ENCODE data around the gene SNX1. TPM values are rescaled to one million over a fixed set of nuclear protein-coding genes. Genes with fewer than 3 reads are reported as not detected.
A peak's percentile ranks its signal among the peaks of the same experiment; 100 is the strongest.

SNX1 gene
- total and polyA plus RNA-seq, 2 of the 13 experiments (the other 11 are each of a cell fraction or from before 2014, with no cell fraction given) = 29.3 to 60.1 TPM

DNA sequence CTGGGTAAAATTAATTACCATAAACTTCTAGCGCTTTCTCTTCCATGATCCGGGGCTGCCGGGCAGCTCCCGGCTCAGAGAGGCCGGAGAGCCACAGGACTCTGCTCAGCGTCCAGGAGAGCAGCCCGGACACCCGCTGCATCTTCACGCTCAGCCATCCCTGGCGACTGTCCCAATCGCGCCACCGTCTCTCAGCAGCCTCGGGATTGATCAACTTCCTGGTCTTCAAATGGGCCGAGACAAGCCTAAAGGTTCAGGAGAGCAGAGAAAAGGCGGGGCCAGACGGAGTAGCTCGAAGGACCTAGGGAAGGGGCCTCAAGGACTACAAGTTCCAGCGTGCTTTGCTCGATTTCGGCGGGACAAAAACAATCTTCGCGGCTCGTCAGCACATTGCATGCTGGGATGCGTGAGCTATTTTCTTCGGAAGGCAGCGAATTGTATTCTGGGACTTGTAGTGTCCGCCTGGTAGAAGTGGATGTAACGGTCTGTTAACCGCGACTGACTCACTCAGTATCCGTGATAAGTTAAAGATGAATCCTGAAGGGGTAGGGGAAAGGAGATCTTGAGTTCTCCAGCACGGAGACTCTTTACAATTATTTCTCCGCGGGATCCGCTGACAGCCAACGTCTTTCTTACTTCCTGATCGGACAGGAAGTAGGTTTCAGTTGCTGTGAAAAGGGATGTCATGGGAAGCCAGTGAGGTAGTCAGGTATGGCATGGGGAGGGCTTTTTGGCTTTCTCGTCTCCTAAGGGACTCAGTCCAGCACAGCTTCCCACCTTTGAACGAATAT lies 2.0 kb upstream of the SNX1 start, which contains the start of gene CIAO2A (continued):
- TF ChIP-seq, protein P1, sequence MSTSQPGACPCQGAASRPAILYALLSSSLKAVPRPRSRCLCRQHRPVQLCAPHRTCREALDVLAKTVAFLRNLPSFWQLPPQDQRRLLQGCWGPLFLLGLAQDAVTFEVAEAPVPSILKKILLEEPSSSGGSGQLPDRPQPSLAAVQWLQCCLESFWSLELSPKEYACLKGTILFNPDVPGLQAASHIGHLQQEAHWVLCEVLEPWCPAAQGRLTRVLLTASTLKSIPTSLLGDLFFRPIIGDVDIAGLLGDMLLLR (CRISPR knock-in tag; IDR thresholded peaks at IDR 0.05) = no peak
- TF ChIP-seq SOX5 (CRISPR knock-in tag; IDR thresholded peaks at IDR 0.05; ENCODE audit: borderline replicate concordance) (peak; percentile 27; the same call in 1 of the 2 replicates), CSRNP1 (CRISPR knock-in tag; IDR thresholded peaks at IDR 0.05) (no peak), ZNF775 (CRISPR knock-in tag; IDR thresholded peaks at IDR 0.05; ENCODE audit: borderline replicate concordance) (no peak), ZNF629 (CRISPR knock-in tag; conservative IDR thresholded peaks at IDR 0.05) (peak; percentile 80), ZFP90 (CRISPR knock-in tag; IDR thresholded peaks at IDR 0.05; ENCODE audit: borderline replicate concordance) (no peak), NFRKB (IDR thresholded peaks at IDR 0.05) (no peak), RCOR2 (CRISPR knock-in tag; IDR thresholded peaks at IDR 0.05) (no peak), PBX3 (CRISPR knock-in tag; IDR thresholded peaks at IDR 0.05; ENCODE audit: borderline replicate concordance) (no peak), AGO1 (IDR thresholded peaks at IDR 0.05; ENCODE audit: low read depth, low read length, poor library complexity, severe bottlenecking) (no peak), ZNF264 (CRISPR knock-in tag; IDR thresholded peaks at IDR 0.05) (peak; percentile 70; the same call in 1 of the 2 replicates), ZKSCAN5 (CRISPR knock-in tag; IDR thresholded peaks at IDR 0.05) (no peak), ZNF777 (CRISPR knock-in tag; IDR thresholded peaks at IDR 0.05) (0 out of 2 replicates have a peak, but pooled peaks have one; percentile 34), ZBTB7B (CRISPR knock-in tag; IDR thresholded peaks at IDR 0.05) (no peak), POLR2AphosphoS2 (IDR thresholded peaks at IDR 0.05; ENCODE audit: low read depth, low read length) (no peak), SNAPC5 (CRISPR knock-in tag; IDR thresholded peaks at IDR 0.05; ENCODE audit: borderline replicate concordance) (no peak), SAFB2 (CRISPR knock-in tag; IDR thresholded peaks at IDR 0.05; ENCODE audit: borderline replicate concordance, low read depth) (no peak), HDAC2 (CRISPR knock-in tag; IDR thresholded peaks at IDR 0.05) (no peak; the same call in none of the 2 replicates), MED8 (CRISPR knock-in tag; IDR thresholded peaks at IDR 0.05; ENCODE audit: insufficient replicate concordance) (no peak), POGK (CRISPR knock-in tag; conservative IDR thresholded peaks at IDR 0.05) (no peak; the same call in 1 of the 2 replicates), XBP1 (CRISPR knock-in tag; IDR thresholded peaks at IDR 0.05) (no peak), MED1 (CRISPR knock-in tag; IDR thresholded peaks at IDR 0.05) (peak; percentile 63; the same call in 1 of the 2 replicates), TBP (CRISPR knock-in tag; IDR thresholded peaks at IDR 0.05) (no peak)
- TF ChIP-seq, protein P2, sequence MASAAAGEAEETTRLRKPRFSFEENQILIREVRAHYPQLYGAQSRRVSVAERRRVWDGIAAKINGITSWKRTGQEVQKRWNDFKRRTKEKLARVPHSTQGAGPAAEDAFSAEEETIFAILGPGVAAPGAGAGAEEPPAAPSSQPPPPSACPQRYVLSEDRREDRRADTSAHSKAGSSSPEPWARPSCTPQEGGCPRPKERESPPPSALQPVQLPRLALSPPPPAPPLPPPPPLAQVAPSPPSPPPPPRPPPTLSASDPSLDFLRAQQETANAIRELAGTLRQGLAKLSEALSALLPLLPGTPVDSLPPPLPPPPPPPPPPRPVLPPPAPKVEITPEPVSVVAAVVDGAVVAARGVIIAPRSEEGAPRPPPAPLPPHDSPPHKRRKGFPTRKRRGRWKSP (CRISPR knock-in tag; IDR thresholded peaks at IDR 0.05) = peak; percentile 63

All from HepG2 (cell line).